ENCODE measurements around the gene DNAJA2. TPM values are rescaled to one million over a fixed set of nuclear protein-coding genes. Genes with fewer than 3 reads are reported as not detected.

The DNAJA2 gene
- total RNA-seq, 2 experiments from 2014 or later, result 43.3 to 61.6 TPM

GRCh38 chr16:46932802-46933201, 40.7 kb downstream of the DNAJA2 start:
- intact Hi-C loops (cut with micrococcal nuclease; ENCODE audit: unreplicated experiment), result no loop called here
- Histone ChIP-seq H3K27ac (ENCODE audit: low read depth, low read length, poor library complexity, severe bottlenecking) (peak overlapping the region; percentile 32), H3K36me3 (ENCODE audit: insufficient read depth, low read length) (peaks cover 18% of the 10 kb centered on the region; the same call in 1 of the 2 replicates), H3K9me2 (ENCODE audit: insufficient read depth, low read length) (no peaks in the 10 kb centered on the region), H3K4me1 (ENCODE audit: insufficient read depth, low read length, poor library complexity, severe bottlenecking) (peaks cover 11% of the 10 kb centered on the region), H3K4me3 (ENCODE audit: low read depth, low read length, poor library complexity, severe bottlenecking) (no peak overlapping the region), H3K9me3 (ENCODE audit: low read length) (no peaks in the 10 kb centered on the region), H3K4me2 (ENCODE audit: low read length) (peak overlapping the region; percentile 50; the same call in 1 of the 2 replicates), H4K20me1 (ENCODE audit: insufficient read depth, low read length) (no peaks in the 10 kb centered on the region), H2AFZ (ENCODE audit: low read length) (peak overlapping the region; percentile 73; the same call in 1 of the 2 replicates), H3K79me2 (ENCODE audit: insufficient read depth, low read depth, low read length) (no peaks in the 10 kb centered on the region)
- no TSS peak for BruUV-seq (replicated peaks)
- no peak for TF ChIP-seq EZH2phosphoT487 (IDR thresholded peaks at IDR 0.05; ENCODE audit: borderline replicate concordance, low read depth, low read length)
- ChIA-PET POLR2A (interaction anchor here (0.8 to 1.2 kb wide), 2 partner anchors 8 to 80 kb away, joined by 3 to 4 read pairs; no protein-coding TSS in a partner anchor), CTCF (ENCODE audit: unreplicated experiment) (interaction anchor here (0.7 kb wide), 1 partner anchor 49 kb away, joined by 4 read pairs; no protein-coding TSS in a partner anchor)
- DNase-seq (ENCODE audit: low spot score), result peak; percentile 83

- Histone ChIP-seq H3K9me3 (ENCODE audit: low read length) (no peaks in the 10 kb centered on the region), H3K9me2 (ENCODE audit: insufficient read depth, low read length) (no peaks in the 10 kb centered on the region), H3K27ac (ENCODE audit: low read depth, low read length, poor library complexity, severe bottlenecking) (no peak overlapping the region), H3K79me2 (ENCODE audit: insufficient read depth, low read depth, low read length) (no peaks in the 10 kb centered on the region), H3K4me1 (ENCODE audit: insufficient read depth, low read length, poor library complexity, severe bottlenecking) (peaks cover 11% of the 10 kb centered on the region), H3K36me3 (ENCODE audit: insufficient read depth, low read length) (peaks cover 24% of the 10 kb centered on the region; the same call in 1 of the 2 replicates), H3K4me3 (ENCODE audit: low read depth, low read length, poor library complexity, severe bottlenecking) (no peak overlapping the region), H3K4me2 (ENCODE audit: low read length) (no peak overlapping the region), H2AFZ (ENCODE audit: low read length) (no peak overlapping the region), H4K20me1 (ENCODE audit: insufficient read depth, low read length) (no peaks in the 10 kb centered on the region)
- TSS peak; percentile 74 for BruUV-seq (replicated peaks)
- no peak for DNase-seq (ENCODE audit: low spot score)
- ChIA-PET POLR2A (interaction anchor here (0.6 kb wide), 2 partner anchors 551 to 1507 kb away, joined by 3 read pairs; no protein-coding TSS in a partner anchor), CTCF (ENCODE audit: unreplicated experiment) (interaction anchor here (0.6 kb wide), 3 partner anchors 8 to 158 kb away, joined by 3 to 5 read pairs (median 5); no protein-coding TSS in a partner anchor)
- TF ChIP-seq EZH2phosphoT487 (IDR thresholded peaks at IDR 0.05; ENCODE audit: borderline replicate concordance, low read depth, low read length) (no peak), CTCF (conservative IDR thresholded peaks at IDR 0.05; ENCODE audit: low read length) (no peak)
- intact Hi-C loops (cut with micrococcal nuclease; ENCODE audit: unreplicated experiment), result no loop called here
Observed at GRCh38 chr16:46930861-46931260, 42.6 kb downstream of the DNAJA2 start.

GRCh38 chr16:46929378-46930332, 43.8 kb downstream of the DNAJA2 start:
- POLR2A ChIA-PET, result no interaction called here
- peaks cover 29% of the 10 kb centered on the region; the same call in 1 of the 2 replicates for H3K36me3 ChIP-seq (ENCODE audit: insufficient read depth, low read length)
- no peak overlapping the region for H3K4me3 ChIP-seq (ENCODE audit: low read depth, low read length, poor library complexity, severe bottlenecking)
- peaks cover 11% of the 10 kb centered on the region for H3K4me1 ChIP-seq (ENCODE audit: insufficient read depth, low read length, poor library complexity, severe bottlenecking)
- no peak for TF ChIP-seq EZH2phosphoT487 (IDR thresholded peaks at IDR 0.05; ENCODE audit: borderline replicate concordance, low read depth, low read length)
- TF ChIP-seq CTCF (conservative IDR thresholded peaks at IDR 0.05; ENCODE audit: low read length), result peak; percentile 96
- BruUV-seq (replicated peaks), result no TSS peak
- no peak overlapping the region for H3K4me2 ChIP-seq (ENCODE audit: low read length)
- CTCF ChIA-PET (ENCODE audit: unreplicated experiment), result no interaction called here
- no peaks in the 10 kb centered on the region for H3K79me2 ChIP-seq (ENCODE audit: insufficient read depth, low read depth, low read length)
- H2AFZ ChIP-seq (ENCODE audit: low read length), result peak overlapping the region; percentile 35; the same call in 1 of the 2 replicates
- H3K9me2 ChIP-seq (ENCODE audit: insufficient read depth, low read length), result no peaks in the 10 kb centered on the region
- no peaks in the 10 kb centered on the region for H4K20me1 ChIP-seq (ENCODE audit: insufficient read depth, low read length)
- DNase-seq (ENCODE audit: low spot score), result peak; percentile 65
- no peaks in the 10 kb centered on the region for H3K9me3 ChIP-seq (ENCODE audit: low read length)
- intact Hi-C loops (cut with micrococcal nuclease; ENCODE audit: unreplicated experiment), result loop anchor here (5.0 kb wide), 2 partner anchors 77 to 257 kb away; no protein-coding TSS in a partner anchor
- H3K27ac ChIP-seq (ENCODE audit: low read depth, low read length, poor library complexity, severe bottlenecking), result no peak overlapping the region
